NCI-H1092 (cell line): ENCODE results near the gene DNMT1.

Experiments
- DNase-seq: peaks from one replicate; lab custom pipeline; 2025; lab: John Stamatoyannopoulos, UW

Gene DNMT1

GRCh38 chr19:10093295-10094186 is 101.2 kb downstream of the DNMT1 start:
- DNase-seq: no peak

- DNase-seq: no peak
Observed at GRCh38 chr19:10092648-10093294, 102.0 kb downstream of the DNMT1 start.

GRCh38 chr19:10091895-10092641 is 102.7 kb downstream of the DNMT1 start:
- DNase-seq: no peak

- DNase-seq: no peak
Observed at GRCh38 chr19:10091370-10091687, 103.4 kb downstream of the DNMT1 start.

GRCh38 chr19:10089801-10090375 is 104.9 kb downstream of the DNMT1 start:
- no peak for DNase-seq

- no peak for DNase-seq
Observed at GRCh38 chr19:10088949-10089554, 105.7 kb downstream of the DNMT1 start.

GRCh38 chr19:10087296-10088061 is 107.3 kb downstream of the DNMT1 start:
- DNase-seq: no peak

GRCh38 chr19:10086591-10087192 is 108.1 kb downstream of the DNMT1 start:
- no peak for DNase-seq

GRCh38 chr19:10085641-10086590 is 108.8 kb downstream of the DNMT1 start, which contains the start of gene SHFL:
Gene SHFL, plus strand, starts transcription at chr19:10086317. Its CDS starts 111 bp downstream, at chr19:10086428.
- peak; percentile 31 for DNase-seq

GRCh38 chr19:10084803-10085202 is 110.0 kb downstream of the DNMT1 start:
- no peak for DNase-seq

GRCh38 chr19:10083911-10084310 is 110.8 kb downstream of the DNMT1 start:
- no peak for DNase-seq
